BE2C (cell line): ENCODE data around the gene ITGB7.

Experiments used
- DNase-seq: peaks from one replicate; pipeline ENCODE4 v3.0.0-alpha.2; 2020
- H3K27me3 ChIP-seq: fragments of 250-450 bp; sonication (Bioruptor Pico); 2 replicates; pipeline ENCODE4 v1.5.1; 2020; ENCODE audit warnings: mild to moderate bottlenecking
- H3K36me3 ChIP-seq: fragments of 250-450 bp; sonication (Bioruptor Pico); 2 replicates; pipeline ENCODE4 v1.5.1; 2020; ENCODE audit warnings: mild to moderate bottlenecking
- H3K4me1 ChIP-seq: fragments of 250-450 bp; sonication (Bioruptor Pico); 2 replicates; pipeline ENCODE4 v1.5.1; 2020
- H3K4me3 ChIP-seq: 2 replicates; pipeline ENCODE4 v1.5.1; 2011; ENCODE audit warnings: low read depth, low read length
- H3K9me3 ChIP-seq: fragments of 250-450 bp; sonication (Bioruptor Pico); 2 replicates; pipeline ENCODE4 v1.5.1; 2020
- TF ChIP-seq, protein P1 (sequence below): IDR thresholded peaks from 2 replicates; pipeline ENCODE4 v1.5.1; 2012; ENCODE audit warnings: mild to moderate bottlenecking, low read depth, low read length

The ITGB7 gene

GRCh38 chr12:53251477-53252348 is 44.7 kb upstream of the ITGB7 start:
- H3K9me3 ChIP-seq = no peaks in the 10 kb centered on the region
- H3K4me1 ChIP-seq = no peaks in the 10 kb centered on the region; the same call in 1 of the 2 replicates
- H3K36me3 ChIP-seq = no peaks in the 10 kb centered on the region
- H3K27me3 ChIP-seq = no peaks in the 10 kb centered on the region
- TF ChIP-seq, protein P1, sequence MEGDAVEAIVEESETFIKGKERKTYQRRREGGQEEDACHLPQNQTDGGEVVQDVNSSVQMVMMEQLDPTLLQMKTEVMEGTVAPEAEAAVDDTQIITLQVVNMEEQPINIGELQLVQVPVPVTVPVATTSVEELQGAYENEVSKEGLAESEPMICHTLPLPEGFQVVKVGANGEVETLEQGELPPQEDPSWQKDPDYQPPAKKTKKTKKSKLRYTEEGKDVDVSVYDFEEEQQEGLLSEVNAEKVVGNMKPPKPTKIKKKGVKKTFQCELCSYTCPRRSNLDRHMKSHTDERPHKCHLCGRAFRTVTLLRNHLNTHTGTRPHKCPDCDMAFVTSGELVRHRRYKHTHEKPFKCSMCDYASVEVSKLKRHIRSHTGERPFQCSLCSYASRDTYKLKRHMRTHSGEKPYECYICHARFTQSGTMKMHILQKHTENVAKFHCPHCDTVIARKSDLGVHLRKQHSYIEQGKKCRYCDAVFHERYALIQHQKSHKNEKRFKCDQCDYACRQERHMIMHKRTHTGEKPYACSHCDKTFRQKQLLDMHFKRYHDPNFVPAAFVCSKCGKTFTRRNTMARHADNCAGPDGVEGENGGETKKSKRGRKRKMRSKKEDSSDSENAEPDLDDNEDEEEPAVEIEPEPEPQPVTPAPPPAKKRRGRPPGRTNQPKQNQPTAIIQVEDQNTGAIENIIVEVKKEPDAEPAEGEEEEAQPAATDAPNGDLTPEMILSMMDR = peak; percentile 51
- H3K4me3 ChIP-seq = peak overlapping the region; percentile 86
- peak; percentile 88 for DNase-seq

DNA sequence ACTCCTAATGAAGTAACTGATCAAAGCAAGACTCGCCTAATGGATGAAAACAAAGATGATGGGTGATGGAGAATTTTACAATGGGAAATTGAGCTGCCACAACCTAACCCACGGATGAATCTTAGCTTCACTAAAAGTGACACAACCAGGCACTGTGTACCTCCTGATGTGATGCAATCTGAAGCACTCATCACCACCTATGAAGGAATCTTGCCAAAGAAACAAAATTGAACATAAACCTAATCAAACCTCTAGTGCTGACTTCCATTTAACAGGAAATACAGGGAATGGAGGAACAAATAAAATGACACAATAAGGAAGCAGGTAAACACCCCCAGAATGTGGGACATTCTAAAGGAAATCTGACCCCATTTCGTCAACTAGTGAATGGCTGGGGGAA is 38.2 kb upstream of the ITGB7 start:
- Histone ChIP-seq H3K4me3 (no peak overlapping the region), H3K9me3 (no peaks in the 10 kb centered on the region), H3K4me1 (peaks cover 5% of the 10 kb centered on the region), H3K27me3 (no peaks in the 10 kb centered on the region), H3K36me3 (no peaks in the 10 kb centered on the region)
- TF ChIP-seq, protein P1 = no peak
- no peak for DNase-seq

DNA sequence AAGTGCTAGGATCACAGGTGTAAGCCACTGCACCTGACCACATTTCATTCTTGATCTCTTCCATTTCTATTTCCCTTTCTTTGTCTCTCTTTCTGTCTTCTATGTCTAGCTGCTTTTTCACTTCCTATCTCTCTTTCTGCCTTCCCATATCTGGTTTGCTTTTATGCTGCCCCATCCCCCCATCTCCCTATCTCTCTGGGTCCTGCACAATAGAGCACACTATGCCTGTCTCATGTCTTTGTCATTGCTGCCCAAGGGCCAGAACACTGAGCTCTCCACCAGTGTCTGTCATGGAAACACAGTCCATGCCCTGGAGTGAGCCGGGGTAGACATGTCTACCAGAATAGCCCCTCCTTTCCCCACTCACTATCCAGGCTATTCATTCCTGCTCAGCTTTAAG is 37.3 kb upstream of the ITGB7 start:
- H3K4me1 ChIP-seq = peaks cover 5% of the 10 kb centered on the region
- no peaks in the 10 kb centered on the region for H3K36me3 ChIP-seq
- H3K4me3 ChIP-seq = no peak overlapping the region
- TF ChIP-seq, protein P1 = no peak
- no peaks in the 10 kb centered on the region for H3K9me3 ChIP-seq
- no peaks in the 10 kb centered on the region for H3K27me3 ChIP-seq
- peak; percentile 43 for DNase-seq

GRCh38 chr12:53241623-53242412 is 34.8 kb upstream of the ITGB7 start:
- Histone ChIP-seq H3K4me1 (peaks cover 5% of the 10 kb centered on the region), H3K36me3 (no peaks in the 10 kb centered on the region), H3K27me3 (no peaks in the 10 kb centered on the region), H3K4me3 (no peak overlapping the region), H3K9me3 (no peaks in the 10 kb centered on the region)
- no peak for DNase-seq
- TF ChIP-seq, protein P1 = no peak

DNA sequence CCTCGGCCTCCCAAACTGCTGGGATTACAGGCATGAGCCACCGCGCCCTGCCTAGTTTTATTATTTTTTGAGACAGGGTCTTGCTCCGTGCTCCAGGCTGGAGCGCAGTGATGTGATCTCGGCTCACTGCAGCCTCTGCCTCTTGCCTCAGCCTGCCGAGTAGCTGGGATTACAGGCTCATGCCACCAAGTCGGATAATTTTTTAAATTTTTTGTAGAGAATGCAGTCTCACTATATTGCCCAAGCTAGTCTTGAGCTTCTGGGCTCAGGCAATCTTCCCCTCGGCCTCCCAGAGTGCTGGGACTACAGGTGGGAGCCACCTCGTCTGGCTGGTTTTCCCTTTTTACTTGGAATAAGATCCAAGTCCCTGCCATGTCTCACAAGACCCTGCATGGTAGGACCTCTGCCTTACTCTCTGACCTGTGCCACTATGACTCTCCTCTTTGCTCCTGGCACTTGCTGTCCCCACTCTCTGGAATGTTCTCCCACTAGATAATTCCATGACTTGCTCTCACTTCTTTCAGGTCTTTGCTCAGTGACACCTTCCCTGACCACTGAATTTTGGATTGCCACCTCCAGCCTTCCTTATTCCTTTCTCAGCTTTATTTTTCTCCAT is 32.7 kb upstream of the ITGB7 start:
- no peak for DNase-seq
- H3K9me3 ChIP-seq = no peaks in the 10 kb centered on the region
- H3K4me3 ChIP-seq = no peak overlapping the region
- TF ChIP-seq, protein P1 = no peak
- peaks cover 5% of the 10 kb centered on the region for H3K4me1 ChIP-seq
- no peaks in the 10 kb centered on the region for H3K36me3 ChIP-seq
- no peaks in the 10 kb centered on the region for H3K27me3 ChIP-seq
